ENCODE results near the gene S100A11. TPM values are rescaled to one million over a fixed set of nuclear protein-coding genes. Genes with fewer than 3 reads are reported as not detected.

The S100A11 gene
- total and polyA plus RNA-seq, 9 of the 15 experiments (the other 6 are each of a cell fraction or from before 2014, with no cell fraction given): 131 to 808 (median 235) TPM

- TF ChIP-seq STAT5B (CRISPR knock-in tag; IDR thresholded peaks at IDR 0.05): no peak
- no peak for TF ChIP-seq LCOR (CRISPR knock-in tag; IDR thresholded peaks at IDR 0.05)
- no peak for TF ChIP-seq IRF1 (CRISPR knock-in tag; IDR thresholded peaks at IDR 0.05; ENCODE audit: borderline replicate concordance)
- TF ChIP-seq SRSF9 (IDR thresholded peaks at IDR 0.05; ENCODE audit: borderline replicate concordance, low read depth, low read length): no peak
- TF ChIP-seq ILK (tag; IDR thresholded peaks at IDR 0.05; ENCODE audit: borderline replicate concordance, low read depth): no peak
- TF ChIP-seq DEAF1 (CRISPR knock-in tag; IDR thresholded peaks at IDR 0.05): no peak
- no peak; the same call in 1 of the 2 replicates for TF ChIP-seq CBFA2T3 (IDR thresholded peaks at IDR 0.05)
- no peak for TF ChIP-seq U2AF1 (optimal IDR thresholded peaks at IDR 0.05; ENCODE audit: low read depth, low read length)
- TF ChIP-seq ZNF197 (CRISPR knock-in tag; IDR thresholded peaks at IDR 0.05; ENCODE audit: low read depth): no peak
- no peak for TF ChIP-seq PCBP1 (IDR thresholded peaks at IDR 0.05; ENCODE audit: low read depth, low read length, poor library complexity, severe bottlenecking)
- 0 out of 2 replicates have a peak, but pooled peaks have one; percentile 46 for TF ChIP-seq SUPT5H (IDR thresholded peaks at IDR 0.05)
- no peak for TF ChIP-seq TFAM (CRISPR knock-in tag; conservative IDR thresholded peaks at IDR 0.05)
- TF ChIP-seq TCFL5 (CRISPR knock-in tag; conservative IDR thresholded peaks at IDR 0.05): no peak
- peak in 1 of 2 experiments; percentile 78; a peak in 3 of 4 replicates for TF ChIP-seq MNT (conservative IDR thresholded peaks at IDR 0.05)
- 0 out of 2 replicates have a peak, but pooled peaks have one; percentile 30 for TF ChIP-seq ZNF592 (IDR thresholded peaks at IDR 0.05)
- TF ChIP-seq MYNN (IDR thresholded peaks at IDR 0.05): no peak
- TF ChIP-seq MYNN (CRISPR knock-in tag; IDR thresholded peaks at IDR 0.05): no peak
- peak; percentile 36; the same call in 1 of the 2 replicates for TF ChIP-seq MAFK (IDR thresholded peaks at IDR 0.05; ENCODE audit: low read length)
- no peak for TF ChIP-seq CC2D1A (IDR thresholded peaks at IDR 0.05)
- peak; percentile 33; the same call in 1 of the 2 replicates for TF ChIP-seq NCOR1 (IDR thresholded peaks at IDR 0.05)
Observed at GRCh38 chr1:152034654-152035538, 1.9 kb downstream of the S100A11 start (continued).
